Cardiac muscle cell (in vitro differentiated cells and primary cell): ENCODE measurements around the gene BAHCC1. TPM values are rescaled to one million over a fixed set of nuclear protein-coding genes. Genes with fewer than 3 reads are reported as not detected.
A peak's percentile ranks its signal among the peaks of the same experiment; 100 is the strongest.

Experiments used
- DNase-seq, 2 donors: peaks; one replicate each; pipeline versions ENCODE4 v3.0.0 to v3.0.0-alpha.2; 2010 to 2017; ENCODE audit warnings: low read depth in 1 of 2, low spot score in 1 of 2
- H3K27ac ChIP-seq: fragments of 200-600 bp; sonication (generic); 2 replicates; pipeline ENCODE4 v1.5.1; 2016
- H3K27me3 ChIP-seq: fragments of 200-600 bp; sonication (generic); 2 replicates; pipeline ENCODE4 v1.6.0; 2016; ENCODE audit warnings: control low read depth
- H3K36me3 ChIP-seq: fragments of 200-600 bp; sonication (generic); 2 replicates; pipeline ENCODE4 v1.5.1; 2016; ENCODE audit warnings: control low read depth
- H3K4me1 ChIP-seq: fragments of 200-600 bp; sonication (generic); 2 replicates; pipeline ENCODE4 v1.8.1; 2017; ENCODE audit warnings: low read depth, mild to moderate bottlenecking, mixed run types
- H3K4me3 ChIP-seq: fragments of 200-600 bp; sonication (generic); 2 replicates; pipeline ENCODE4 v1.5.1; 2016; ENCODE audit warnings: mild to moderate bottlenecking
- H3K9me3 ChIP-seq: fragments of 200-600 bp; sonication (generic); 2 replicates; pipeline ENCODE4 v1.5.1; 2017; ENCODE audit warnings: low read depth, mild to moderate bottlenecking, control low read depth
- polyA plus RNA-seq: library from polyadenylated mRNA; unstranded; fragments of >200 nt; fragmentation: Nextera tagmentation; extraction: Ambion mirVana; gene quantifications from 2 replicates; pipeline ENCODE4 v1.2.1, GENCODE V29; 2016
- total RNA-seq: library from RNA; depleted of rRNA; stranded (reverse); fragments of >200 nt; gene quantifications from 2 replicates; pipeline ENCODE4 v1.2.3, GENCODE V29; 2016
- TF ChIP-seq, protein P1 (sequence below): IDR thresholded peaks from 2 replicates; pipeline ENCODE4 v1.5.1; 2012; ENCODE audit warnings: low read depth, mild to moderate bottlenecking, low read length

BAHCC1 gene
- total and polyA plus RNA-seq, 2 experiments from 2014 or later, result 20.3 to 47.3 TPM

- Histone ChIP-seq H3K27me3 (no peaks in the 10 kb centered on the region), H3K4me3 (no peak overlapping the region), H3K27ac (no peak overlapping the region), H3K36me3 (no peaks in the 10 kb centered on the region), H3K4me1 (no peaks in the 10 kb centered on the region), H3K9me3 (no peaks in the 10 kb centered on the region)
- DNase-seq, result peak in 1 of 2 donors; percentile 40
- TF ChIP-seq, protein P1, sequence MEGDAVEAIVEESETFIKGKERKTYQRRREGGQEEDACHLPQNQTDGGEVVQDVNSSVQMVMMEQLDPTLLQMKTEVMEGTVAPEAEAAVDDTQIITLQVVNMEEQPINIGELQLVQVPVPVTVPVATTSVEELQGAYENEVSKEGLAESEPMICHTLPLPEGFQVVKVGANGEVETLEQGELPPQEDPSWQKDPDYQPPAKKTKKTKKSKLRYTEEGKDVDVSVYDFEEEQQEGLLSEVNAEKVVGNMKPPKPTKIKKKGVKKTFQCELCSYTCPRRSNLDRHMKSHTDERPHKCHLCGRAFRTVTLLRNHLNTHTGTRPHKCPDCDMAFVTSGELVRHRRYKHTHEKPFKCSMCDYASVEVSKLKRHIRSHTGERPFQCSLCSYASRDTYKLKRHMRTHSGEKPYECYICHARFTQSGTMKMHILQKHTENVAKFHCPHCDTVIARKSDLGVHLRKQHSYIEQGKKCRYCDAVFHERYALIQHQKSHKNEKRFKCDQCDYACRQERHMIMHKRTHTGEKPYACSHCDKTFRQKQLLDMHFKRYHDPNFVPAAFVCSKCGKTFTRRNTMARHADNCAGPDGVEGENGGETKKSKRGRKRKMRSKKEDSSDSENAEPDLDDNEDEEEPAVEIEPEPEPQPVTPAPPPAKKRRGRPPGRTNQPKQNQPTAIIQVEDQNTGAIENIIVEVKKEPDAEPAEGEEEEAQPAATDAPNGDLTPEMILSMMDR, result no peak
These were observed 41.1 kb downstream of the BAHCC1 start for GRCh38 chr17:81436294-81436849.

DNA sequence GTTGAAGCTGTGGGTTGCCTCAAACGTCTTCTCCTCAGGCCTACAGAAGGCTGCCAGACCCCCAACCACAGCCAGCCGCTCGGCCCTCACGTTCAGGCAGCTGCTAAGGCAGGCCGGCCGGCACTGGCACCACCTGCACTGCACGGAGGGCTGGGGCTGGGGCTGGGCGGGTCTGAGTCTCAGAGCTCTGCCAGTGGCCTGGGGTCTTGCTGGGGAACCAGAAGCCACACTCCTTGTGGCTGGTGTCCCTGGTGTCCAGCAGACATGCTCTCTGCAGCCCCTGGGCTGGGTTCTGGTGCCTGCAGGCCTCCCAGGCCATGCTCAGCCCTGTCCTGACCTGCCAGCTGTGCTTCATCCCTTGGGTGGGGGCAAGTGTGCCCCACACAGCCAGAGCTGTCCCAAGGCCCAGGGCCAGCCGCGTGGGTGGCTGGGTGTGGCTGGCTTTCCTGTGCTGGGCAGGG lies 42.0 kb downstream of the BAHCC1 start:
- Histone ChIP-seq H3K4me3 (no peak overlapping the region), H3K4me1 (no peaks in the 10 kb centered on the region), H3K27me3 (no peaks in the 10 kb centered on the region), H3K9me3 (no peaks in the 10 kb centered on the region), H3K27ac (no peak overlapping the region), H3K36me3 (no peaks in the 10 kb centered on the region)
- no peak for DNase-seq
- TF ChIP-seq, protein P1, result no peak

- TF ChIP-seq, protein P1, result no peak
- no peak for DNase-seq
- H3K27ac ChIP-seq, result no peak overlapping the region
- H3K4me3 ChIP-seq, result no peak overlapping the region
- H3K9me3 ChIP-seq, result no peaks in the 10 kb centered on the region
- no peaks in the 10 kb centered on the region for H3K36me3 ChIP-seq
- no peaks in the 10 kb centered on the region for H3K4me1 ChIP-seq
- no peaks in the 10 kb centered on the region for H3K27me3 ChIP-seq
These were observed 42.9 kb downstream of the BAHCC1 start for GRCh38 chr17:81438007-81438659.

DNA sequence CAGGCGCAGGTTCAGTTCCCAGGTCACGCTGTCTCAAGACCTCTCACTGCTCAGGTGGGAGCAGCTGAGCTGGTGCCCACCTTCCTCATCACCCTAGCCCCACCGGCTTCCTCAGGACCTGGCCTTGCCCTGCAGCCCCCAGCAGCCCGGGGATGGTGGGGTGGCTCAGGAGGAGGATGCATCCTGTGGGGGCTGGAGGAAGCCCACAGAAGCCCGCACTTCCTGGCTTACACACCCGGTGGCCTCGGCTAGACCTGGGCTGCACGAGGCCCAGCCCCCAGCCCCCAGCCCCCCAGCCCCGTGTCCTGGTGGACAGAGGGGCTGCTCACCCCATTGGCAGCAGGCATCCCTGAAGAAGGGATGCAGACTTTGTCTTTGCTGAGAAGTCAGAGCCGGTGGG lies 43.4 kb downstream of the BAHCC1 start:
- Histone ChIP-seq H3K36me3 (no peaks in the 10 kb centered on the region), H3K27me3 (no peaks in the 10 kb centered on the region), H3K27ac (no peak overlapping the region), H3K9me3 (no peaks in the 10 kb centered on the region), H3K4me3 (no peak overlapping the region), H3K4me1 (no peaks in the 10 kb centered on the region)
- TF ChIP-seq, protein P1, result no peak
- DNase-seq, result no peak

- DNase-seq, result no peak
- Histone ChIP-seq H3K9me3 (no peaks in the 10 kb centered on the region), H3K4me1 (no peaks in the 10 kb centered on the region), H3K36me3 (no peaks in the 10 kb centered on the region), H3K4me3 (no peak overlapping the region), H3K27me3 (no peaks in the 10 kb centered on the region), H3K27ac (no peak overlapping the region)
- TF ChIP-seq, protein P1, result no peak
These were observed 44.8 kb downstream of the BAHCC1 start for GRCh38 chr17:81440051-81440471.
